Hematopoietic multipotent progenitor cell treated with erythropoietin and hydrocortisone succinate and interleukin-3 and kit ligand, for 17 days (in vitro differentiated cells): ENCODE results near the gene CORIN.
"Not testable (repeated sequence)": the region's sequence is repeated elsewhere in the genome, so short reads cannot be mapped to it uniquely, and the experiment has no call there.

Experiments used
- DNase-seq: peaks from one replicate; pipeline ENCODE4 v3.0.0-alpha.2; 2015; ENCODE audit warnings: low spot score

CORIN gene

DNA sequence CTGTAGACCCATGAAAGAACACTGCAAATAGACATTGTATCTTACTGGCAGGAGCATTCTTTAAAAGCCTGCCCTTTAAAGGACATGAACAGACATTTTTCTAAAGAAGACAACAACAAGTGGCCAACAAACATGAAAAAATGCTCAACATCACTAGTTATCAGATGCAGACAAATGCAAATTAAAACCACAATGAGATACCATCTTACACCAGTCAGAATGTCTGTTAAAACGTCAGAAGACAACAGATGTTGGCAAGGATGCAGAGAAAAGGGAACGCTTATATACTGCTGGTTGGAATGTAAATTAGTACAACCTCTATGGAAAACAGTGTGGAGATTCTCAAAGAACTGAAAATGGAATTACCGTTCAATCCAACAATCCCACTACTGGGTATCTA is 275.6 kb downstream of the CORIN start:
- DNase-seq, result no peak

DNA sequence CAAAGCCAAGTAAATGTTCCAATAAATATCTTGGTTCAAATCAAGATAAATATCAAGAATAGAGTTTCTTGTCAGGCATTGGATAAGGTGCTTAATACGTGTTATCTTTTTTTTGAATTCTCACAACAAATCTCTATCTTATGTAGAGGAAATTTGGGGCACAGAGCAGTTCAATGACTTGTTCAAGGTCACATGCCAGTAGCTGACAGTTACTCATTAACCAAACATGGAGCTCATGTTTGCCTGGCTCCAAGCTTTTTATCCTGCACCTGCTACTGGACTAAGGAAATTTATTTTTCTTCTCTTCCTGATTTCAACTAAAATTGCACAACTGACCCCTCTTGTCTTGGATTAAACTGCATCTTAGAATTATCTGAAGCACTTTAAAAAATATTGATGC is 276.5 kb downstream of the CORIN start:
- DNase-seq, result no peak

DNA sequence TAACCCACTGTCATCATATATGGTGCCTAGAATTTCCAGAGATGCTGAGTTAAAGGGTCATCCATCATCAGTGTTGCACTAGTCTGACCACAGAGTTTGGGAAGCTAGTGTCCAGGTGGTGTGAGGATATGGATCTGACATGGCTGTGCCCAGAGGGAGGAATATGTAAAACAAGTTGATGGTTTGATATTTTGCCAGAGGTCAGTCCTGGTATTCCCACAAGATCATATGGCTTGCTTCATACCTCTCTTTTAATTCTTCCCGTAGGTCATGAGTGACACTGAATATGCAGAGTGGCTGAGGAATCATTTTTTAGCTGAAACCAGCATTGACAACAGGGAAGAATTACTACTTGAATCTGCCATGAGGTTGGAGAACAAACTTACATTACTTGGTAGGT is 277.2 kb downstream of the CORIN start:
- no peak for DNase-seq

DNA sequence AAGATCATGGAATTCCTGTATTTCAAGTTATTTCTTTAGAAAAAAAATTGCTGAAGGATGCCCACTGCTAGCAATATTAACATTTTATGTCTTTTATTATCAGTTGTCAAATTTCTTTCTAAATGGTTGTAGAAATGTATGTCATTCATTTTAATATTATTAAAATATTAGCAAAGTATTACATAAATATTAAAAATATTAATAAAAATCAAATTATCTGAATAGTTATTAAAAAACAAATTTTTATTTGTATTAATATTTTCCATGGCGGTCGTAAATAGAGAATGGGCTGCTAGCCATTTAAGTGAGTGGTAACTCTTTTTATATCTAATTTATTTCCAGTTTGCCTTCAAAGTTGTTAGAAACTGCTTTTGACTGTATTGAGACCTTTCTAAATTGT is 280.6 kb downstream of the CORIN start:
- DNase-seq, result no peak

DNA sequence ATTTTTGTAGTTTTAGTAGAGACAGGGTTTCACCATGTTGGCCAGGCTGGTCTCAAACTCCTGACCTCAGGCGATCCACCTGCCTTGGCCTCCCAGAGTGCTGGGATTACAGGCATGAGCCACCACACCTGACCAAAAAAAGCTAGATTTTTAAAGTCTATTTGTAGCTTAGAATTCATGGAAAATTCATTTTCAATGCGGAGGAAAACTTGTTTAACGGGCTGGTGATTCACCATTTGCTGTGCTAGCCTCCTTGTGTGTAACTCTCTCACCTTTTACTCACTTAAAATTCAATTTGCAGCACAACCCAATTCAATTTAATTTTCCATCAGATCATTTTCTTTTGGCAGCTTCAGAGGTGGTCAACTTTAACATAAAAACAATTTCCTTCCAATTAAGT is 281.9 kb downstream of the CORIN start:
- not testable (repeated sequence) for DNase-seq

DNA sequence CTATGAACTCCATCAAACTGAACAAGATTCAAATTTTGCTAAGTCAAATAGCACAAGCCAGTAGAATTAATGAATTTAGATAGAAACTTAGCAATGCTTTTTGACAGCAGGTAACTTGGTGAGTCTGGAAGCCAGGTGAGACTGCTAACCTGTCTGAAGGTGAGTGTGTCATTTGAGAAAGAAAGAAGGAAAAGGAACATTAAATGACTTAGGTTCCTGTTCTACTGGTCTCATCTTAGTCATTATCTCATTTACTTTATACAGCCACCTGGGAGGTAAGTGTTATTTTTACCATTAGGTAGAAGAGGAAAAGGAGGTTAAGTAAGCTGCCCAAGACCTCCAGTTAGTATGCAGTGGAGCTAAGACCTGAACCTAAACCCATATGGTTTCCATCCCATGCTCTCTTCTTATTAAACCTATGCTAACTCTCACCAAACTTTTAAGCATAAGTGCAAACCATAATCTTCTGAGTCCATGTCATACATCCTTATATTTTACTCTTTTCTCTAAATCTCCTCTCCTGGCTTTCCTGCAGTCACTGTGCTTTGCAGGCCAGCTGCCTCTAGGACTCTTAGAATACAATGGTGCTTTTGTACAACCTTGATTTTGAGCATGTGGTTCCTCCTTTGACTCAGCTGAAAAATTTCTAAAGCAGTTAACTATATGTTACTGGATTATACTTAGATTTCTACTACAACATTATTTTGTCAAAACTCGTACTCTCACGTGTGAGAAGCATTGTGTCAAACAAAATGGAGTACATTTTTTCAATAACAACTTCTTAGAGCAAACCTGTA is 284.3 kb downstream of the CORIN start:
- no peak for DNase-seq

DNA sequence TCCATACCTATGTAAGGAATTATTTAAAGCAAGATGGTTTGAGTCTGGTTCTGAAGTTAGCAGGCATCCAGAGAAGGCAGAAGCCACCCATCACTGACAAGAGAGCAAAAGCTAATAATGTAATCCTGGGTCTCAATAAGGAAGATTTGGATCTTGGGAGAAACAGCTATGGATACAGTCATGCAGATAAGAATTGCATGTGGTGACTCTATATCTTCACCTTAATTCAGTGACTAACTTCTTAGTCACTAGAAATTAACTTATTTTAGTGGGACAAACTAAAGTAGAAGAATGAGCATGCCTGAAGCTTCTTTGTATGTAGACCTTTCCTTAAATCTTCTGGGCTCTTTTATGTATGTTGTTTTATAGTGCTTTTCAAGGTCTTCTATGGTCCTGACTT is 286.2 kb downstream of the CORIN start:
- no peak for DNase-seq

DNA sequence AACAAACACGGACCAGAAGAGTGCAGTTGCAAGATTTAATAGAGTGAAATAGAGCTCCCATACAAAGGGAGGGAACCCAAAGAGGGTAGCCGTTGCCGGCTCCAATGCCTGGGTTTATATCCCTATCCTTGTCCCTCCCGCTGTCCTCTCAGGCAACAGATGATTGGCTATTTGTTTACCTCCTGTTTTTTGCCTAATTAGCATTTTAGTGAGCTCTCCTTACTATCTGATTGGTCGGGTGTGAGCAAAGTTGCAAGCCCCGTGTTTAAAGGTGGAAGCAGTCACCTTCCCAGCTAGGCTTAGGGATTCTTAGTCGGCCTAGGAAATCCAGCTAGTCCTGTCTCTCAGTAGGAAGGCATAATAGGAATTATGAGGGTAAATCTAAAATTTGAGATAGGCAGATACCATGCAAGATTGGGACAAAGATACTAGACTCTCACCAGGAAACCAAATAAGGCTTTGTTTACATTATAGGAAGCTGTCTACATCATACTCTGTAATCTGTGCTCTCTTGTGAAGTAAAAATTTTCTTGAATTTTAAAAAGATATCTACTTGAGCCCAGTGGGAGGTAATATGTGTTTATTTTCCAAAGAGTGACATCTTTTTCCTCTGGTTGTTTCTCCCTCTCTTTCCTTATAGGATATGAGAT is 286.8 kb downstream of the CORIN start:
- no peak for DNase-seq

DNA sequence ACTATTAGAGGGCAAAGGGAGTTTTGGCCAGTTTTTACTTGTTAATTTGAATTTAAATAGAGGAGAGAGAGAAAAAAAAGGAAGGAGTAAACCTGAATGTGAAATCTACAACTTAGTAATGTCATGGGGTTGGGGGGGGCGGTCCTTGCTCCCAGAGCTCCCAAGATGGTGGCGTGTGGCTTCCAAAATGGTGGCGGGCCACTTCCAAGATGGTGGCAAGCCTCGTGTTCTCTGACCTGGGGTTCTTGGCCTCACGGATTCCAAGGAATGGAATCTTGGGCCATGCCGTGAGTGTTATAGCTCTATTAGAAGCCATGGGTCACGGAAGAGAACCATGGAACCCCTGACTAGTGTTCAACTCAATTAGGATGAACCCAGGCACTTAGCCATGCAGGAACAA is 287.5 kb downstream of the CORIN start:
- not testable (repeated sequence) for DNase-seq
